BLaER1 treated with 17β-estradiol and CSF1 and Interleukin-3, amounts not matched to agents 10 nM and 100 nM (cell line): ENCODE measurements around the gene SLC26A2.

Experiments
- H3K27ac ChIP-seq, 11 experiments: shearing (Covaris generic); formaldehyde crosslinking; 2 replicates each; pipeline ENCODE4 v1.8.1; 2022
- H3K27me3 ChIP-seq, 11 experiments: shearing (Covaris generic); formaldehyde crosslinking; 2 replicates each; pipeline ENCODE4 v1.8.1; 2022
- H3K36me3 ChIP-seq, 11 experiments: shearing (Covaris generic); formaldehyde crosslinking; 2 replicates each; pipeline ENCODE4 v1.8.1; 2022
- H3K4me1 ChIP-seq, 10 experiments: shearing (Covaris generic); formaldehyde crosslinking; 2 replicates each; pipeline ENCODE4 v1.8.1; 2022
- H3K4me2 ChIP-seq, 11 experiments: shearing (Covaris generic); formaldehyde crosslinking; 2 replicates each; pipeline ENCODE4 v1.8.1; 2022
- H3K4me3 ChIP-seq, 10 experiments: shearing (Covaris generic); formaldehyde crosslinking; 2 replicates each; pipeline ENCODE4 v1.8.1; 2022
- H3K9ac ChIP-seq, 11 experiments: shearing (Covaris generic); formaldehyde crosslinking; 2 replicates each; pipeline ENCODE4 v1.8.1; 2022
- H3K9me3 ChIP-seq, 11 experiments: shearing (Covaris generic); formaldehyde crosslinking; replicated peaks in 1 of 11; 2 replicates each; pipeline ENCODE4 v1.8.1; 2022
- H4K20me1 ChIP-seq, 11 experiments: shearing (Covaris generic); formaldehyde crosslinking; 2 replicates each; pipeline ENCODE4 v1.8.1; 2022
- Cebpa-rat ChIP-seq, 11 experiments: shearing (Covaris generic); IDR thresholded peaks; 2 replicates each; pipeline ENCODE4 v1.8.1; 2022

The SLC26A2 gene

DNA sequence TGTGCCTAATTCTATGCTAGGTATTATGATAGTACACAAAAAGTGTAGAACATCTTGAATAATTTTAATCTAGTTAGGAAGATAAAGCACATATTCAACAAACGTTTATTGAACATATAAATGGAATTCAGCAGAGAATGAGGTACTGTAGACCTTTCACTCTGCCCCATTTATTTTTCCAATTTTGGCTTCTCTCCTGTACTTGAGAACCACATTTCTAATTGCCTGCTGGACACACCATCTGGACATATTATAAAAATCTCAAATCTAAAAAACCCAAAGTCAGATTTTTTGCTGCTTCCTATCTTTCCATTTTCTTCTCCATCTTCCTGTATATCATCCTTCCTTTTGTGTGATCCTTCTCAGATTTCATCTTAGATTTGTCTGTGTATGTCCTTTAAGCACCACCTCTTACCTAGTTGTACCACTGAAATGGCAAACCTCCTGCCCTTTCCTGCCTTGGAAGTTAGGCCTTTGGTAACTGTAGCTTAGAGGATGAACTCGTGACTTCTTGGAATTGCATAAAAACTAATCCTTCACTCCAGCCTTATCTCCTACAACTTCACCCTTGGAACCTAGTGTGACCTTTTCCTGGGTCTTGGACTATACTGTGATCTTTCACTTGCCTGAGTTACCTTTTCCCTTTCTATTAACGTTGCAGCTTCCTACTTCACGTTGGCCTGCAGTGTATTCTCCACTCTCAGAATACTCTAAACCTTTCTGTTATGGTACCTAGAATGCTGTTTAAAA is 8.8 kb downstream of the SLC26A2 start:
- Histone ChIP-seq H3K27ac (no peak overlapping the region), H3K4me3 (no peak overlapping the region), H4K20me1 (peaks cover 0 to 10% (median 0%) of the 10 kb centered on the region in 11 experiments; a peak in 5 of 22 replicates), H3K4me1 (no peaks in the 10 kb centered on the region), H3K9me3 (no peaks in the 10 kb centered on the region), H3K4me2 (no peak overlapping the region), H3K27me3 (no peaks in the 10 kb centered on the region), H3K9ac (no peak overlapping the region), H3K36me3 (peaks cover 0 to 19% (median 0%) of the 10 kb centered on the region in 11 experiments; a peak in 1 of 22 replicates)
- TF ChIP-seq Cebpa-rat (IDR thresholded peaks at IDR 0.05): no peak

GRCh38 chr5:149975409-149975808 is 14.9 kb downstream of the SLC26A2 start:
- H3K27ac ChIP-seq: no peak overlapping the region
- peaks cover 23 to 38% (median 27%) of the 10 kb centered on the region in 11 experiments for H3K36me3 ChIP-seq
- H3K4me2 ChIP-seq: no peak overlapping the region
- no peaks in the 10 kb centered on the region for H3K27me3 ChIP-seq
- H3K9me3 ChIP-seq: no peaks in the 10 kb centered on the region
- H3K4me1 ChIP-seq: peaks cover 12 to 14% (median 13%) of the 10 kb centered on the region in 10 experiments
- peaks cover 0 to 6% (median 0%) of the 10 kb centered on the region in 11 experiments; a peak in 4 of 22 replicates for H4K20me1 ChIP-seq
- no peak overlapping the region for H3K9ac ChIP-seq
- TF ChIP-seq Cebpa-rat (IDR thresholded peaks at IDR 0.05): no peak
- H3K4me3 ChIP-seq: no peak overlapping the region

DNA sequence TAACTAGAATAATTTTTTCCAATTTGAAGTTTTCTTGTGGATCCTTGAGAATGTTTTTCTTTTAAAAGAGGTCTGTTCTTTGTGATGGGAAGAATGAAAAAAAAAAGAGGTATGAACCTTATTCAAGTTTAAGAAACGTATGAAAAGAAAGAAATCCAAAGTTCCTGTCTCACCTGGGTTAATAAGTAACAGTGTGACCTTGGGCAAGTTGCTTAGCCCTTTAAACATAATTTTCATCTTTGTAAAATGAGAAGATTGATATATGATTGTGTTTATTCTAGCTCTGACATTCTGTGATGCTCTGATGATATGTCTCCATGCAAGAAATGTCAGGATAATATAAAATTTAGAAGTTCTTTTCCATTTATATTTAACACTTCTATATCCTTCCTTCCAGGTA is 19.3 kb downstream of the SLC26A2 start:
- TF ChIP-seq Cebpa-rat (IDR thresholded peaks at IDR 0.05): no peak
- Histone ChIP-seq H3K9me3 (no peaks in the 10 kb centered on the region), H3K9ac (no peak overlapping the region), H3K27ac (no peak overlapping the region), H3K4me1 (peaks cover 12 to 14% (median 13%) of the 10 kb centered on the region in 10 experiments), H4K20me1 (no peaks in the 10 kb centered on the region; a peak in 1 of 22 replicates), H3K4me2 (no peak overlapping the region), H3K36me3 (peaks cover 35 to 60% (median 48%) of the 10 kb centered on the region in 11 experiments), H3K4me3 (no peak overlapping the region), H3K27me3 (no peaks in the 10 kb centered on the region)

DNA sequence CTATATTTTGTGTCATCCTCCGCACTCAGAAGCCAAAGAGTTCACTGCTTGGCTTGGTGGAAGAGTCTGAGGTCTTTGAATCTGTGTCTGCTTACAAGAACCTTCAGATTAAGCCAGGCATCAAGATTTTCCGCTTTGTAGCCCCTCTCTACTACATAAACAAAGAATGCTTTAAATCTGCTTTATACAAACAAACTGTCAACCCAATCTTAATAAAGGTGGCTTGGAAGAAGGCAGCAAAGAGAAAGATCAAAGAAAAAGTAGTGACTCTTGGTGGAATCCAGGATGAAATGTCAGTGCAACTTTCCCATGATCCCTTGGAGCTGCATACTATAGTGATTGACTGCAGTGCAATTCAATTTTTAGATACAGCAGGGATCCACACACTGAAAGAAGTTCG is 20.6 kb downstream of the SLC26A2 start:
- H3K4me2 ChIP-seq: no peak overlapping the region
- H3K27ac ChIP-seq: no peak overlapping the region
- no peaks in the 10 kb centered on the region; a peak in 1 of 22 replicates for H4K20me1 ChIP-seq
- peaks cover 12 to 14% (median 13%) of the 10 kb centered on the region in 10 experiments for H3K4me1 ChIP-seq
- H3K9ac ChIP-seq: no peak overlapping the region
- no peaks in the 10 kb centered on the region for H3K27me3 ChIP-seq
- no peak for TF ChIP-seq Cebpa-rat (IDR thresholded peaks at IDR 0.05)
- H3K4me3 ChIP-seq: no peak overlapping the region
- H3K9me3 ChIP-seq: no peaks in the 10 kb centered on the region
- H3K36me3 ChIP-seq: peaks cover 35 to 60% (median 48%) of the 10 kb centered on the region in 11 experiments

DNA sequence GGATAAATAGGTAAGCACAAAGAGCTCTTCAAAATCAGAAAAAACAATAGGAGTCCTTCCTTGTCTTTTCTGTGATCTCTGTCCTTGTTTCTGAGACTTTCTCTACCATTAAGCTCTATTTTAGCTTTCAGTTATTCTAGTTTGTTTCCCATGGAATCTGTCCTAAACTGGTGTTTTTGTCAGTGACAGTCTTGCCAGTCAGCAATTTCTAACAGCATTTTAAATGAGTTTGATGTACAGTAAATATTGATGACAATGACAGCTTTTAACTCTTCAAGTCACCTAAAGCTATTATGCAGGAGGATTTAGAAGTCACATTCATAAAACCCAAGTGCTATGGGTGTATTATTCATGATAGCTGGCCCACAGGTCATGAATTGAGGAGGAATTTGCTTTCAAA is 21.9 kb downstream of the SLC26A2 start:
- no peak for TF ChIP-seq Cebpa-rat (IDR thresholded peaks at IDR 0.05)

DNA sequence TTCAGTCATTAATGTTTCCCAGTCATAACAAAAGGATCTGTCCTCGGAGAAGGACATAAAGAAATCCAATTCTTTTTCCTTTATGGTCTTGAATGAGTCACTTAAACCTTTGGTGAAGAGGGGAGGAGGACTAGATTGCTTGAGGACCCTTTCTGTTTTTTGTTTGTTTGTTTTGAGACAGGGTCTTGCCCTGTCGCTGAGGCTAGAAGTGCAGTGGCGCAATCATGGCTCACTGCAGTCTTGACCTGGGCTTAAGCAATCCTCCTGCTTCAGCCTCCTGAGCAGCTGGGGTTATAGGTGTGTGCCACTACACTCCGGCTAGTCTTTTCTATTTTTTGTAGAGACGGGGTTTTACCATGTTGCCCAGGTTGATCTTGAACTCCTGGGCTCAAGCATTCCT is 27.6 kb downstream of the SLC26A2 start:
- Histone ChIP-seq H3K9me3 (no peaks in the 10 kb centered on the region), H3K36me3 (peaks cover 0 to 13% (median 0%) of the 10 kb centered on the region in 11 experiments; a peak in 5 of 22 replicates), H3K4me3 (no peak overlapping the region), H3K9ac (no peak overlapping the region), H3K27me3 (no peaks in the 10 kb centered on the region), H3K27ac (no peak overlapping the region), H4K20me1 (no peaks in the 10 kb centered on the region), H3K4me2 (no peak overlapping the region), H3K4me1 (no peaks in the 10 kb centered on the region)
- TF ChIP-seq Cebpa-rat (IDR thresholded peaks at IDR 0.05): no peak

More for the DNA sequence above, 21.9 kb downstream of the SLC26A2 start:
- Histone ChIP-seq H3K27me3 (no peaks in the 10 kb centered on the region), H3K36me3 (peaks cover 35 to 60% (median 47%) of the 10 kb centered on the region in 11 experiments), H3K27ac (no peak overlapping the region), H3K4me3 (no peak overlapping the region), H3K4me2 (no peak overlapping the region), H3K9me3 (no peaks in the 10 kb centered on the region), H3K4me1 (peaks cover 6 to 8% (median 7%) of the 10 kb centered on the region in 10 experiments), H4K20me1 (no peaks in the 10 kb centered on the region), H3K9ac (no peak overlapping the region)

DNA sequence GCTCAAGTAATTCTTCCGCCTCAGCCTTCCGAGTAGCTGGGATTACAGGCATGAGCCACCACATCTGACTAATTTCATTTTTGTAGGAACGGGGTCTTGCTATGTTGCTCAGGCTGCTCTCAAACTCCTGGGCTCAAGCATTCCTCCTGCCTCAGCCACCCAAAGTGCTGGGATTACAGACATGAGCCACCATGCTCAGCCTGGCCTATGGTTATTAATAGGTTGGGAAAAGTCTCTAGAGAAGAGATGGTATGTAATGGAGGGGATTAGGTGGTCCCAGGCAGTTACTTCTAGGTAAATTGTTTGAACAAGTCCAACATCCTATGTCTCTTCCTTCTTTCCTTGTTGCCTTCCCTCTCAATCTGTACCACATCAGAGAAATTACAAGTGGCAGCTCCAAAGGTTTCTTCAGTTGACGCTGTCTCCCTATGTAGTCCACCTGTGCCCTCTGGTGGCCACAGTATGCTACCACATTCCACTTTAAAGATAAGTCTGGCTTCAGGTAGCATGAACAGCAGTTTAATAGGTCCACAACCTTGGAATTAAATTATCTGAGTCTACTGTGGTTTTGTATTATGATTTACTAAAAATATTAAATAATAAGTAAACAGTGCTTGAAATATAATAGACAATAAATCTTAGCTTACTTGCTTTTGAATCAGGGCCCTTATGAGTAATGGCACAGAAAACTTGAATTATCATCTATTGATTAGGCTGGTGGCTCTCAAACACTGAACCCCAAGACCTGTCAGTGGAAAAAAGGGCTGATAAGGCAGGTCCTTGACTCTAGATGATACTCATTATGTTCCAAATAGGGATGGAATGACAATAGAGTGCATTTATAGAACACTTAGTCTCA is 30.2 kb downstream of the SLC26A2 start:
- H3K27ac ChIP-seq: no peak overlapping the region
- no peak overlapping the region for H3K4me2 ChIP-seq
- no peaks in the 10 kb centered on the region for H3K4me1 ChIP-seq
- TF ChIP-seq Cebpa-rat (IDR thresholded peaks at IDR 0.05): no peak
- no peaks in the 10 kb centered on the region for H4K20me1 ChIP-seq
- no peak overlapping the region for H3K4me3 ChIP-seq
- no peak overlapping the region for H3K9ac ChIP-seq
- no peaks in the 10 kb centered on the region for H3K9me3 ChIP-seq
- H3K27me3 ChIP-seq: no peaks in the 10 kb centered on the region
- H3K36me3 ChIP-seq: peaks cover under 1 to 15% (median 10%) of the 10 kb centered on the region in 11 experiments; a peak in 18 of 22 replicates

DNA sequence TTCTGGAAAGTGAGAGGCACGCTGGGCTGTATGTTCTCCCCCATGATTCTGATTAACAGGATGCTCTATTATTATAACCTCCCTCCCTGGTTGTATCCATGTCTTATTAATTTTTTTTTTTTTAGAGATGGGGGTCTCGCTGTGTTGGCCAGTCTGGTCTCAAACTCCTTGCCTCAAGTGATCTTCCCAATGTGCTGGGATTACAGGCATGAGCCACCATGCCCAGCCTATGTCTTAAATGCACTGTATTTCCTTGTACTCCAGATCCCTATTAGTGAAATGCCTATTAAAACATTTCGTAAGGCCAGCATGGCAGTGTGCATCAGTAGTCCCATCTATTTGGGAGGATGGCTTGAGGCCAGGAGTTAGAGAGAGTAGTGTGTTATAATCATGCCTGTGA is 32.9 kb downstream of the SLC26A2 start:
- no peak overlapping the region for H3K4me3 ChIP-seq
- no peak overlapping the region for H3K9ac ChIP-seq
- peaks cover 6 to 23% (median 14%) of the 10 kb centered on the region in 11 experiments; a peak in 18 of 22 replicates for H3K36me3 ChIP-seq
- no peak overlapping the region for H3K4me2 ChIP-seq
- no peaks in the 10 kb centered on the region for H3K27me3 ChIP-seq
- no peaks in the 10 kb centered on the region for H3K9me3 ChIP-seq
- no peak for TF ChIP-seq Cebpa-rat (IDR thresholded peaks at IDR 0.05)
- H3K27ac ChIP-seq: no peak overlapping the region
- H3K4me1 ChIP-seq: 0 out of 20 replicates have a peak, but pooled peaks cover 0 to under 1% (median 0%) of the 10 kb centered on the region in 10 experiments
- no peaks in the 10 kb centered on the region for H4K20me1 ChIP-seq
